ENCODE measurements around the gene GPR84. TPM values are rescaled to one million over a fixed set of nuclear protein-coding genes. Genes with fewer than 3 reads are reported as not detected.

The GPR84 gene
- total RNA-seq (1 to 10 TPM in 5 of 9 donors, under 1 TPM in 3, not detected in 1; 0.18 to 6.8 (median 1.3) TPM), polyA plus RNA-seq (1 to 10 TPM in 1 of 3 donors, under 1 TPM in 2; 0.56 to 1.3 (median 0.93) TPM)
- long read RNA-seq, donor 1: 0 reads
- long read RNA-seq, donor 2: 0 reads
- long read RNA-seq, donor 3: 0 reads
- long read RNA-seq, donor 4: 0 reads
- long read RNA-seq, donor 5, partial matches to known transcripts: 0 of 4 reads
- long read RNA-seq, donor 5, other reads (novel, unspliced or antisense): 1 of 4 reads
- long read RNA-seq, donor 6, partial matches to known transcripts: 0 of 1 reads
- long read RNA-seq, donor 6, other reads (novel, unspliced or antisense): 1 of 1 reads
- long read RNA-seq, donor 7: 0 reads
- long read RNA-seq, donor 8: 0 reads
- long read RNA-seq, donor 9: 0 reads
- long read RNA-seq, donor 10: 0 reads

- H3K9me3 ChIP-seq (replicated peaks in 1 of 3): no peaks in the 10 kb centered on the region
- 73 to 80% (median 74%) methylated on average over 4 of the region's 4 CpGs for WGBS, 4 donors
- peak within 1 kb of the TSS in 1 of 5 donors; percentile 5 for H3K27ac ChIP-seq
- DNase-seq: no peak
- no peak within 1 kb of the TSS for H3K4me3 ChIP-seq
- H3K36me3 ChIP-seq (replicated peaks in 1 of 2): no peaks in the 10 kb centered on the region
- H3K4me1 ChIP-seq (replicated peaks in 1 of 2): peaks cover 17 to 30% of the 10 kb centered on the region in 2 donors
- intact Hi-C loops (cut with DNase I): loop anchor here (5.0 to 10.0 kb wide), 3 partner anchors 70 to 142 kb away; no protein-coding TSS in a partner anchor
- TF ChIP-seq CTCF (IDR thresholded peaks at IDR 0.05) (no peak), POLR2A (IDR thresholded peaks at IDR 0.05) (no peak)
- H3K27me3 ChIP-seq: no peaks in the 10 kb centered on the region
Measured at GRCh38 chr12:54364413-54364812, at the start of gene GPR84. TSS of gene GPR84 (minus strand) at chr12:54364486. CDS start at chr12:54363851, 635 bp downstream.

- Histone ChIP-seq H3K27me3 (no peaks in the 10 kb centered on the region), H3K9me3 (replicated peaks in 1 of 3) (no peaks in the 10 kb centered on the region), H3K4me1 (replicated peaks in 1 of 2) (peaks cover 62 to 71% of the 10 kb centered on the region in 2 donors), H3K36me3 (replicated peaks in 1 of 2) (peaks cover 0 to 11% of the 10 kb centered on the region in 2 donors), H3K4me3 (peak overlapping the region in 1 of 4 donors; percentile 2), H3K27ac (peak overlapping the region; percentile 18 to 91 (median 75))
- peak in 1 of 7 donors; percentile 49 for DNase-seq
- 45 to 60% (median 55%) methylated on average over 7 to 9 of the region's 9 CpGs for WGBS, 4 donors
- no peak for TF ChIP-seq POLR2A (IDR thresholded peaks at IDR 0.05)
- no peak for TF ChIP-seq CTCF (IDR thresholded peaks at IDR 0.05)
- intact Hi-C loops (cut with DNase I): no loop called here
Measured at GRCh38 chr12:54413284-54414190, 49.3 kb upstream of the GPR84 start.

- Histone ChIP-seq H3K9me3 (replicated peaks in 1 of 3) (no peaks in the 10 kb centered on the region), H3K4me3 (peak overlapping the region in 1 of 4 donors; percentile 2), H3K4me1 (replicated peaks in 1 of 2) (peaks cover 61 to 71% of the 10 kb centered on the region in 2 donors), H3K27ac (peak overlapping the region; percentile 18 to 91 (median 75)), H3K27me3 (no peaks in the 10 kb centered on the region), H3K36me3 (replicated peaks in 1 of 2) (peaks cover 0 to 18% of the 10 kb centered on the region in 2 donors)
- TF ChIP-seq POLR2A (IDR thresholded peaks at IDR 0.05) (no peak), CTCF (IDR thresholded peaks at IDR 0.05) (no peak)
- intact Hi-C loops (cut with DNase I): no loop called here
- no peak for DNase-seq
- 51 to 63% (median 57%) methylated on average over 3 of the region's 3 CpGs for WGBS, 4 donors
Measured at GRCh38 chr12:54412786-54413185, 48.5 kb upstream of the GPR84 start.

GRCh38 chr12:54412348-54412747, 48.1 kb upstream of the GPR84 start:
- WGBS, 4 donors: 53 to 75% (median 63%) methylated on average over 4 of the region's 4 CpGs
- H3K36me3 ChIP-seq (replicated peaks in 1 of 2): peaks cover 0 to 23% of the 10 kb centered on the region in 2 donors
- TF ChIP-seq CTCF (IDR thresholded peaks at IDR 0.05) (no peak), POLR2A (IDR thresholded peaks at IDR 0.05) (no peak)

More at GRCh38 chr12:54412348-54412747, 48.1 kb upstream of the GPR84 start:
- no peaks in the 10 kb centered on the region for H3K27me3 ChIP-seq
- peaks cover 56 to 66% of the 10 kb centered on the region in 2 donors for H3K4me1 ChIP-seq (replicated peaks in 1 of 2)
- peak overlapping the region; percentile 18 to 91 (median 75) for H3K27ac ChIP-seq
- DNase-seq: peak in 1 of 7 donors; percentile 64
- H3K4me3 ChIP-seq: no peak overlapping the region
- intact Hi-C loops (cut with DNase I): no loop called here
- H3K9me3 ChIP-seq (replicated peaks in 1 of 3): no peaks in the 10 kb centered on the region

All from adrenal gland (tissue), 19 donors.